Measurements from ENCODE around the gene CYP3A5.

The CYP3A5 gene

DNA sequence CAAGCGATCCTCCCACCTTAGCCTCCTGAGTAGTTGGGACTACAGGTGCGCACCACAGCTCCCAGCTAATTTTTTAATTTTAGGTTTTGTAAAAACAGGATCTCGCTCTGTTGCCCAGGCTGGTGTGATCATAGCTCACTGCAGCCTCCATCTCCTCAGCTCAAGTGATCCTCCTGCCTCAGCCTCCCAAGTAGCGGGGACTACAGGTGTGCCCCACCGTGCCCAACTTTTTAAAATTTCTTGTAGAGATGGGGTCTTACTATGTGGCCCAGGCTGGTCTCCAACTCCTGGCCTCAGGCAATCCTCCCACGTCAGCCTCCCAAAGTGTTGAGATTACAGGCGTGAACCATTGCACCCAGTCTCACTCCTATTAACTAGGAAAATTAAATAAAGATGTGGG lies 74.3 kb downstream of the CYP3A5 start:
- DNase-seq: no peak

DNA sequence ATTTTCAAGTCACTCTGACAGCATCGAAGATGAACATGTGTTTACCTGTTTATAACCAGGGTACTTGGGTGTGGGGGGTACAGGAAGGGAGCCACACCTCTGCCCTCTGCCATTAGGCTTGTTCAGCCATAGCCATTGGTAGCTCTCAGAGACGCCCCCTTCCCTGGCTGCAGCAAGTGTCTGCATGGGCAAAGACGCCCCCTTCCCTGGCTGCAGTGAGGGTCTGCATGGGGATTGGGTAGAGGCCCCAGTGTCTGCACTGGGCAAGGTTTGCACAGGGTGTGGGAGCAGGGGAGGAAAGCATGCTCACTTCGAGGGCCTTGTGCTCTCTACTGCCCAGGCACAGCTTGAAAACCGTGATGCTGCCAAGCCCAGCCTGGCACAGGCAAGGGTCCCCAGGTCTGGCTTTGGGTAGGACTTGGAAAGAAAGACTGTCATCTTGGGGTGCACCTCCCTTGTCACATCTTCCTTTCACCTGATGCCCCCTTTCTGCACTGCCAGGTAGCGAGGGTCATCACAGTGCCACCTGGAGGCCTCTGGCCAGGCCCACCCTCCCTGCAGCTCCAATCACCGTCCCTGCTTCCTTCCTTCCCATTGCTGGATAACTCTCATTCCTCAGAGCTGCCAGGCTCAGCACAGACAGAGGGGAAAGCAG lies 78.0 kb downstream of the CYP3A5 start:
- DNase-seq: no peak

DNA sequence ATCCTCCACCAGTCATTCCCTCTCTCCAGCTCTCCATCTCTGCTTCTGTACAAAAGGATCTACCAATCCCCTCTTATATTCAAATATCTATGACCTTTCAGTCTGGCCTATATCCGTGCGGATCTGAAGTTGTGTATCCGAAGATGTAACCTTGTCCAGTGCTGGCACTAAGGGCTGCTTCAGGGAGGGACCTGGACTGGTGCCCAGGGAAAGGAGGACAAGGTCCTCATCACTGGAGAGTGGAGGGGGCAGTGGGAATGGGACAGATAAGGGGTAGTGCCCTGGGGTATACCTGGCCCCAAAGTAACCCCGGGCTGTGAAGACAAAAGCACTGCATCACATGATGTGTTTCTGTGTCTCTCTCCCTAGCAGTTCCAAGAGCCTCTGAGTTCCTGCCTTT lies 80.0 kb downstream of the CYP3A5 start:
- no peak for DNase-seq

All from activated CD4-positive, alpha-beta T cell treated with anti-CD3 and anti-CD28 coated beads, Interleukin-2, amount 50 U/mL, for 4 hours (primary cell).